K562 (cell line): ENCODE measurements around the gene ABCA8.

Experiments used
- CHD2 ChIP-seq: IDR thresholded peaks from 2 replicates; pipeline ENCODE4 v1.6.1; 2011; ENCODE audit warnings: low read depth, low read length
- HDAC2 ChIP-seq: fragments of 450-650 bp; IDR thresholded peaks from 2 replicates; pipeline ENCODE4 v1.6.1; 2016; ENCODE audit warnings: mild to moderate bottlenecking
- JUND ChIP-seq, 2 experiments: IDR thresholded peaks; 2 replicates in 1 of 2; 3 replicates in 1 of 2; pipeline ENCODE4 v1.6.1; 2011; ENCODE audit warnings: borderline replicate concordance in 2 of 2, low read depth in 2 of 2, low read length in 2 of 2, improper control_type of control experiment in 1 of 2, missing biosample characterization in 1 of 2, missing genetic modification characterization in 1 of 2, missing genetic modification reagents in 1 of 2
- ZBTB33 ChIP-seq: sonication (generic); formaldehyde crosslinking; IDR thresholded peaks from 2 replicates; pipeline ENCODE4 v1.8.1; 2023; ENCODE audit warnings: mild to moderate bottlenecking, missing genetic modification reagents
- ZNF124 ChIP-seq: sonication (generic); formaldehyde crosslinking; IDR thresholded peaks from 2 replicates; pipeline ENCODE4 v1.8.1; 2022; ENCODE audit warnings: missing genetic modification reagents
- ZNF274 ChIP-seq: IDR thresholded peaks from 2 replicates; pipeline ENCODE4 v1.6.1; 2011; ENCODE audit warnings: low read depth, mild to moderate bottlenecking, low read length, moderate library complexity, borderline replicate concordance
- TF ChIP-seq, protein P1 (sequence below), 3 experiments: IDR thresholded peaks in 2 of 3; conservative IDR thresholded peaks in 1 of 3; 2 replicates each; pipeline ENCODE4 v1.5.1; 2011 to 2012; ENCODE audit warnings: low read length in 3 of 3, mild to moderate bottlenecking in 3 of 3, control low read depth in 2 of 3, improper control_type of control experiment in 1 of 3, inconsistent platforms in 1 of 3, low read depth in 1 of 3, mixed read lengths in 1 of 3, moderate library complexity in 1 of 3; ENCODE audit not compliant: insufficient read depth in 2 of 3

DNA sequence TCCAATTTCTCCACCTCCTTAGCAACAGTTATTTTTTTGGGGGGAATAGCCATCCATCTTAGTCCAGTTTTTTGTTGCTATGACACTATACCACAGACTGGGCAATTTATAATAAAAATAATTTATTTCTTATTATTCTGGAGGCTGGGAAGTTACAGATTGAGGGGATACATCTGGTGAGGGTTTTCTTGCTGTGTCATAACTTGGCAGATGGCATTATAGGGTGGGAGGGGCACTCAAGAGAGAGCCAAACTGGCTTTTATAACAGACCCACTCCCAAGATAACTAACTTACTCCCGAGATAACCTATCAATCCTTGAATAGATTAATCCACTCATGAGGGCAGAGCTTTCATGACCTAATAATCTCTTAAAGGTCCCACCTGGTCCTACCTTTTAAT is 84.2 kb downstream of the ABCA8 start:
- TF ChIP-seq ZBTB33 (CRISPR knock-in tag), result no peak
- no peak for TF ChIP-seq HDAC2
- TF ChIP-seq JUND (IDR thresholded peaks at IDR 0.05; ENCODE audit: borderline replicate concordance, low read depth, low read length), result no peak
- no peak for TF ChIP-seq JUND (tag; IDR thresholded peaks at IDR 0.05; ENCODE audit: borderline replicate concordance, low read depth, low read length)
- no peak for TF ChIP-seq CHD2
- no peak for TF ChIP-seq ZNF274
- no peak for TF ChIP-seq ZNF124
- TF ChIP-seq, protein P1, sequence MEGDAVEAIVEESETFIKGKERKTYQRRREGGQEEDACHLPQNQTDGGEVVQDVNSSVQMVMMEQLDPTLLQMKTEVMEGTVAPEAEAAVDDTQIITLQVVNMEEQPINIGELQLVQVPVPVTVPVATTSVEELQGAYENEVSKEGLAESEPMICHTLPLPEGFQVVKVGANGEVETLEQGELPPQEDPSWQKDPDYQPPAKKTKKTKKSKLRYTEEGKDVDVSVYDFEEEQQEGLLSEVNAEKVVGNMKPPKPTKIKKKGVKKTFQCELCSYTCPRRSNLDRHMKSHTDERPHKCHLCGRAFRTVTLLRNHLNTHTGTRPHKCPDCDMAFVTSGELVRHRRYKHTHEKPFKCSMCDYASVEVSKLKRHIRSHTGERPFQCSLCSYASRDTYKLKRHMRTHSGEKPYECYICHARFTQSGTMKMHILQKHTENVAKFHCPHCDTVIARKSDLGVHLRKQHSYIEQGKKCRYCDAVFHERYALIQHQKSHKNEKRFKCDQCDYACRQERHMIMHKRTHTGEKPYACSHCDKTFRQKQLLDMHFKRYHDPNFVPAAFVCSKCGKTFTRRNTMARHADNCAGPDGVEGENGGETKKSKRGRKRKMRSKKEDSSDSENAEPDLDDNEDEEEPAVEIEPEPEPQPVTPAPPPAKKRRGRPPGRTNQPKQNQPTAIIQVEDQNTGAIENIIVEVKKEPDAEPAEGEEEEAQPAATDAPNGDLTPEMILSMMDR (IDR thresholded peaks at IDR 0.05 in 2 of 3, conservative IDR thresholded peaks at IDR 0.05 in 1 of 3; ENCODE audit: insufficient read depth in 2 of 3, low read depth in 1 of 3, low read length in 3 of 3), result no peak
